Activated T-helper 1 cell treated with Interleukin-2 at 50 U/mL for 16 hours (primary cell): ENCODE results near the gene MUC15.
"Not testable (repeated sequence)": the region's sequence is repeated elsewhere in the genome, so short reads cannot be mapped to it uniquely, and the experiment has no call there.

Source experiments
- DNase-seq: peaks from one replicate; pipeline ENCODE4 v3.0.0-alpha.2; 2020; ENCODE audit warnings: low read depth

MUC15 gene, protein sequence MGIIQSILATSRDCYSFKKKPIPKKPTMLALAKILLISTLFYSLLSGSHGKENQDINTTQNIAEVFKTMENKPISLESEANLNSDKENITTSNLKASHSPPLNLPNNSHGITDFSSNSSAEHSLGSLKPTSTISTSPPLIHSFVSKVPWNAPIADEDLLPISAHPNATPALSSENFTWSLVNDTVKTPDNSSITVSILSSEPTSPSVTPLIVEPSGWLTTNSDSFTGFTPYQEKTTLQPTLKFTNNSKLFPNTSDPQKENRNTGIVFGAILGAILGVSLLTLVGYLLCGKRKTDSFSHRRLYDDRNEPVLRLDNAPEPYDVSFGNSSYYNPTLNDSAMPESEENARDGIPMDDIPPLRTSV

DNA sequence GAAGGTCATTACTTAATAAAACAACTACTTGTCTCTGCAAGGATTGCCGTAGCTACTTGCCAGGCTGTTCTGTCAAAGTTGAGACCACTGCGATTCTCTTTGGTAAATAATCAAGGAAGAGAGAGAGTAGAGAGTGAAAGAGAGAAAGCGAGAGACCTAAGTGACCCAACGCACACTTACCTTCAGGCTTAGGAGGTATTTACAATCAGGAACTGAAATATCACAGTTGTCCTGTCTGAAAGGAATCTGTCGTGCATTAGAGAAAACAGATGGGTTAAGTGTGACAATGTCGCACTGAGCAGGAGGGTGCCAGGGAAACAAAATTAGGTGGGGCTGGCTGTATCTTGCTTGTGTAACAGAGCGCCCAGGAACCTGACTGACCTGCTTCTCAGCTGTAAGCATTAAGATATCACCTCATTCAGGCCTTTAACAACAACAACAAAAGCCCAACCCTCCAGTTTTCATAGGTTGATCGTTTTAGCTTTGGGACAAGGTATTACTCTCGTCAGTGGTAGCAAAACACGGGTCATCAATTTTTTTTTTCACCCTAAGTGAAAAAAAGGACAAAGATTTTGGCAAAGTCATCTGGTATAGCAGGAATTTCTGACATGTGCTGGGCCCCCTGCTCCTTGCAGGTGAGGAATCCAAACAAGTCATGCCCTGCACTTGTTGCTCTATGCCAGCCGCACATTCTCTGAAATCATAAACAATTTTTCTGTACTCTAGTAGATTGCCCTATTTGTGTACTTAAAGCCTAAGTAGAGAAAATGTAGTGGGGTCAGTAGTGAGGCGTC is at the start of gene MUC15:
MUC15 (minus strand) TSS at position 403 of the 794 bp plus-strand sequence. CDS start 5,169 bp downstream, outside the sequence.
- DNase-seq, result no peak

DNA sequence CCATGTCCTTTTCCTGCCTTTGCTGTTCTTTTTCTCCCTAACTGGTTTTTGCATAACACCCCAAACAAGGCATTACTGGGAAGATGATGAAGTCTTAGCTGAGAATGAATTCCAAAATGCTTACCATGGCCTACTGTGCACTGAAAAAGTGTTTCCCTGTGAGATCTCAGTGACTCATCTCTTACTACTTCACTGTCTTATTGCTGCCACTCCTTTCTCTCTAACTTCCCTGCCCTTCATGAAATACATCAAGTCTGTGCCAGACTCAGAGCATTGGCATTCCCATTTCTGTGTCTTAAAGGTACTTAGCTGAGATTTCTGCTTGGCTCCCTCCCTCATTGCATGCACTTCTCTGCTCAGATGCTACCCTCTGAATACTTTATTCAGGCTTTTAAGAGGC is 49.1 kb upstream of the MUC15 start:
- DNase-seq, result no peak

DNA sequence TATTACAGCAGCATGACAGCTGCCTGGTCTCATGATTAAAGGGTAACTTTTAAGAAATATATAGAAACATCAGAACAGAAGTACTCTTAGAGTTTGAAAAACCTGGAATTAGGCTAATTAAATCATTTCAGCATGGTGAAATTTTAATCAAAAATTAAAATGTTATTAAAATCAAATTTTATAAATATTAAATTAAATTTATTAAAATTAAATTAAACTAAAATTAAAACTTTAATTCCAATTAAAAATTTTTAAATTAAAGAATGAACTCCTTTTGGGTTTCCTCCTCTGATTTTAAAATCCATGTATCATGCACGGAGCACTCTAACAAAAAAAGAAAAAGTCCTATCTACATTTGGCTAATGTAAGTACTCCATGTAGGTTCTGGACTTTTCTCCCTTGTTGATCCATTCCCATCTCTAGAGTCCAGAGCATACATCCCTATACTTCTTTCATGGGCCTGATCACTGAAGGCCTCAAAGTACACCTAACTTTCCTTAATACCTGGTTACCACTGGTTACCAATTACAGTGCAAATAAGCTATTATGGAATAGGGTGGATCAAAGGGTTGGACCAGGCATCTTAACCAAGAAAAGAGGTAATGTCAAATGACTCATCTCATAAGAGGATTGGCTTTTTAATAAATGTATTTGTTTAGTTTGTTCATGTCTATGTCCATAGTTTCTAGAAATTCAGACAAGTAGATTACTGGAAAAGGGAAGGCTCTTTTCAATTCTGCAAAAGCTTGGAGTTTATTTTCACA is 48.4 kb upstream of the MUC15 start:
- no peak for DNase-seq

DNA sequence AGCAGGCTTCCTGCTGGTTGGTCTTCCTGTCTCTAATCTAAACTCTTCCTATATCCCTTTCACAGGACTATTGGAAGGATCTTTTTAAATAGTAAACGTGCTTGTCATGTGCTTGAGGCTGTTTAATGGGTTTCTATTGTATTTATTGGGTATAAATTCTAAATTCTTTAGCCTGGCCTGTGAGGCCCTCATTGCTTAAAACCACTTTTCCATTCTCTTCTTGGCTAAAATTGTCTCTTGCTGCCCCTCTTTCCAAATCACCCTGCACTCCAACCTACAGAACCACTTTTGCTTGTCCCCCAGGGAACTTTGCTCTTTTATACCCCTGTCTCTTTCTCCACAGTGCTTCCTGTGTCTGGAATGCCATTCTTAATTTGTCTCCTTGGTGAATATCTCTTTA is 46.4 kb upstream of the MUC15 start:
- DNase-seq, result no peak

DNA sequence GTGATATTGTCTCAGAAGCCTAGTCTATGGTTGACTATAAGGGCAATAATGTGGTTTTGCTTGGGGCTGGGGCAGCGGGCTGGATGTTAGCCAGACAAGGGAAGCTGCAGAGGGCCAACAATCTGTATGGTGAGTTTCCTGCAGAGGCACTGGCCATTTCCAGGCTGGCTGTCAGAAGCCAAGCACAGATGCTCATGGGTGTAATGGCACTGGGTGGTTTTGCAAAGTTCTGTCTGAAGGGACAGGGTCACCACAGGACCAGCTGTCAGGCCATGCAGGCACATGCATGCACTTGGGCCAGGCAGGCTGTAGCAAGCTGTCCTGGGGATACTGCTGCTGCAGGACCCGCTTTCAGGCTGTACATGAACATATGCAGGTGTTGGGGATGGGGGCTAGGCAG is 41.7 kb upstream of the MUC15 start:
- DNase-seq, result no peak

DNA sequence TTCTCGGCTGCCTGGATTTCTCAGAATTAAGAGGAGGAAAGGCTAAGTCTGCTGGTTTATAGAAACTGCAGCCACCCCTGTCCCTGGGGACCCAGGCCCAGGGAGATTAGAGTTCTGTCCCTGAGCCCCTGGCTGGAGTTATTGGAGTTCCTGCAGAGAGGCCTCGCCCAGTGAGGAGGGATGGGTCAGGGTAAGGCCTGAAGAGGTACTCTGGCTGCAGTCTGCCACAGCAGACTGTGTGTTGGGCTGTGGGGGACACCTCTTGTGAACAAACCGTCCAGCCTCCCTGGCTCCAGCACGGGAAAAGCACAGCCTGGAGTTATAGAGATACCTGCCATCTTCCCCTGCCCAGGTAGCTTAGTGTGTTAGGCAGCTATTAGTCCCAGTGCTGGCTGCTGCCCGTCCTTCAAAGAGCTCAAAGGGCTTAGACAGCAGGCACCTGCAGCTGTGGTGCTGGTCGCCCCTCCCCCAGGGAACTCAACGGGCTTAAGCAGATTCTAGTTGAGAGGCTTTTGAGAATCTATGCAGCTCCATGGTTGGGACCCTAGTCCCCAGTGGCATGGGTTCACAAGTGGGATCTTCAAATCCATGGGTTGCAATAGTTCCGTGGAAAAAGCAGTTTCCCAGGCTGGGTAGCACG is 36.6 kb upstream of the MUC15 start:
- no peak for DNase-seq

DNA sequence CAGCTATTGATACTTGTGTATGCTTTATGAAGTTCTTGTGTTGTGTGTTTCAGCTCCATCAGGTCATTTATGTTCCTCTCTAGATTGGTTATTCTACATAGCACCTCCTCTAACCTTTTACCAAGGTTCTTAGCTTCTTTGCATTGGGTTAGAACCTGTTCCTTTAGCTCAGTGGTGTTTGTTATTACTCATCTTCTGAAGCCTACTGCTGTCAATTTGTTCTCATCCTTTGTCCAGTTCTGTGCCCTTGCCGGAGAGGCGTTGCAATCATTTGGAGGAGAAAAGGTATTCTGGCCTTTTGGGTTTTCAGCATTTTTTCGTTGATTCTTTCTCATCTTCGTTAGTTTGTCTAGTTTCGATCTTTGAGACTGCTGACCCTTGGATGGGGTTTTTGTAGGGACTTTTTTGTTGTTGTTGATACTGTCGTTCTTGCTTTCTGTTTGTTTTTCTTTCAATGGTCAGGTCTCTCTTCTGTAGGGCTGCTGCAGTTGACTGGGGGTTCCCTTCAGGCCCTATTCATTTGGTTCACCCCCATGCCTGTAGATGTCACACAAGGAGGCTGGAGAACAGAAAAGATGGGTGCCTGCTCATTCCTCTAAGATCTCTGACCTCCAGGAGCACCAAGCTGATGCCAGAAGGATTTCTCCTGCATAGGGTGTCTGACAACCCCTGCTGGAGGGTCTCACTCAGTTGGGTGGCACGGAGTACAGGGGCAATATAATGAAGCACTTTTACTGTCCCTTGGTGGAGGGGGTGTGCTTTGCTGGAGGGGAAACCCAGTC is 35.9 kb upstream of the MUC15 start:
- no peak for DNase-seq

DNA sequence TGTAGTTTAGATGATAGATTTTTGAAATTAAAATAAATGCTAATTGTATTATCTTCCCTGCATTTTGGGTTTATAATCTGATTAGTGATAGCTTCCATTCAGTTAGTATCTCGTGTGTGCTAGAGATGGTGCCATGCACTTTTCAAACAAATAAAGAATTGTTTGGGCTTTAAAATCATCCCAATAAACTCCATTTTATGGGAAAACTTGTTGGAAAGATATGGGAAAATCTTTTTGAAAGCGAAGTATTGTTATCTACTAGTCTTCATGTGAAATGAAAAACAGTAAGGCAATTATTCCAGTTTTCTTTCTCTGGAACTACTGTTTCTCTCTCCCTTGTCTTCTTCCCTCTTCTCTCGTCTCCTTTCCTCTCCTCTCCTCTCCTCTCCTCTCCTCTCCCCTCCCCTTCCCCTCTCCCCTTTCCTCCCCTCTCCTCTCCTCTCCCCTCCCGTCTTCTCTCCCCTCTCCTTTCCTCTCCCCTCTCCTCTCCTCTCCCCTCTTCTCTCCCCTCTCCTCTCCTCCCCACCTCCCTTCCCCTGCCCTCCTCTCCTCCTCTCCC is 27.9 kb upstream of the MUC15 start:
- DNase-seq, result no peak

DNA sequence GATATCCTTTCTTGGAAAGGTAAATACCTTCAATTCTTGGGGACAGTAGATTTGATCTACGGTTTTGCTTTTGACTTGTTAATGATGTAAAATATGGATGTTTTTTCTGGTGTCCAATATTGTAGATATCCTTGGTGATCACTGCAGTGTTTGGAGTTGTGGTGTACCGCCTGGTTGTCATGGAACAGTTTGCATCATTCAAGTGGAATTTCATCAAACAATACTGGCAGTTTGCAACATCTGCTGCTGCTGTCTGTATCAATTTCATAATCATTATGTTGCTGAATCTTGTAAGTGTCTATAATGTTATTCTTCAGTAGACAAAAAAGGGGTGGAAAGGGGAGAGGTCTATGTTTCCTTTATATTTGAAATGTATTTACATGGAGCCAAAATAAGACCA is 27.4 kb upstream of the MUC15 start:
- no peak for DNase-seq

DNA sequence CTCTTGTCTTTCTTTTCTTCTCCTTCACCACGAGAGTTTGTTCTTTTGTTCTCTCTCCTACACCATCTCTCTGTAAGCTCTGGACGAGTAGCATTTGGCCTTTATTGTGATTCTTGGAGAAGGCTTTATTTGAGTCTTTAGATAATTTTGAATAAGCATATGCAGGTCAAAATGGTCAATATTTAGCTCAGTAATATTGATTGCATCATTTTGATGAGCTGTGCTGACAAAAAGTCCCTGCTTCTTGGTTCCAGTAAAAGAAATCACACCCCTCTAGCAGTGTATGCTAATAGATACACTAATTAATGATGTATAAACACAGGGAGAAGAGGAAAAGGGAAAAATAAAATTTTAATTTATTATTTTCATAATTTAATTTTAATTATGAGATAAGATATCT is 25.8 kb upstream of the MUC15 start:
- no peak for DNase-seq

DNA sequence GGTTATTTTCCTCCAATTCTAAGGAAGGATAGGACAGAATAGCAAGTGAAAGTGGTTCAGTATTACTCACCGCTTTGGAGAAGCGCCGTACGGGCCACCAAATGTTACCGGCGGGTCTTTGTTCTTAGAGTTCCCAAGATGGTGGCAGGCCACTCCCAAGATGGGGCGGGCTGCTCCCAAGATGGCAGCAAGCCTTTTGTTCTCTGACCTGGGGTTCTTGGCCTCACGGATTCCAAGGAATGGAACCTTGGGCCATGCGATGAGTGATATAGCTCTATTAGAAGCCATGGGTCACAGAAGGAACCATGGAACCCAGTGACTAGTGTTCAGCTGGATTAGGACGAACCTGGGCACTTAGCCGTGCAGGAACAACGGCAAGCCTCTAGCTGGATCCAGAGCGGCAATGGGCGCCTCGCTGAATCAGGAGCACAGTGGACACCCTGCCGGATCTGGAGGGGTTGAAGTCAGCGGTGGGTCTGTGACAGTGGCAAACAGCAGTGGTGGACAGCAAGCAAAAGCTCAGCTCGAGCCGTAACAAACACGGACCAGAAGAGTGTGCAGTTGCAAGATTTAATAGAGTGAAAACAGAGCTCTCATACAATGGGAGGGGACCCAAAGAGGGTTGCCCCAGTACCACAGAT is 25.1 kb upstream of the MUC15 start:
- not testable (repeated sequence) for DNase-seq

DNA sequence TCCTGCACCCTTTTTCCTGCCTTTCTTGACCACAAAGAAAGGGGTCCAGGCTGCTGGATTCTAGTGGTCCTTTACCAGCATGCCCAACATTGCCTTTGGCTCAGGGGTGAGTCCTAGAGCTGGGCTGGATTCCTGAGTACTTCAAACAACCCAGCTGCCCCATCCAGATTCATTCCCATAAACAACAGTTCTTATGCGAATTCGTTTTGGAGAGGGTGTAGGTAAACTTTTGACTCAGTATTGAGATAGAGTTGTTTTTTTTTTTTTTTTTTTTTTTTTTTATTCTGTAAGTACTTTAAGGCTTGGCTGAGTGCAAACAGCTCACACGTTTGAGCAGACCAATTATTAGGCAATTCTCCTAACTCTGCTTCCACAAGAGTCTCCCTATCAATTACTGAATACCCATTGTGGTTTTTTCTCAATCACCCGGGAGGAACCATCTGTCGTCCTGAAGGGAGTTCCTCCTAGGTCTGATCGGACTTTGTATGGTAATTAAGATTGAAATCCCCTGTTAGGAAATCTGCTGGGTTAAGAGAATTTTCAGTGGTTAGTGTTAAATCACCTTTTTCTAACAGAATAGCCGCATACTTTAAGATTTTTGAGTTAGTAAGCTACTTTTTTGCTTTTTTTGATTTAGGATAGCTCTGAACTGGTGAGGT is 23.3 kb upstream of the MUC15 start:
- not testable (repeated sequence) for DNase-seq

DNA sequence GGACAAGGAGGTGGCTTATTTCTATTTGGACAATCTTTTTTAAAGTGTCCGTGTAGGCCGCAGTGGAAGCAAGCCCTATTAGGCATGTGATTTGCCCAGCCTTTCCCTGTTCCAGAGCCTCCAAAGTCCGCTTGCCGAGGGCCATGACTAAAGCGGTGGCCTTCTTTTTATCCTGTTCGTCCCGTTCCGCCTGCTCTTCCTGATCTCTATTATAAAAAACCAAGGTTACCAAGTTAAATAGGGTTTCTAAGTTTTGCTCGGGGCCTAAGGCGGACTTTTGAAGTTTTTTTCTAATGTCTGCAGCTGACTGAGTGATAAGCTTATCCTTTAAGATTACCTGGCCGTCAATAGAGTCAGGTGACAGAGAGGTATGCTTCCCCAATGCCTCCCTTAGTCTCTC is 21.6 kb upstream of the MUC15 start:
- no peak for DNase-seq

DNA sequence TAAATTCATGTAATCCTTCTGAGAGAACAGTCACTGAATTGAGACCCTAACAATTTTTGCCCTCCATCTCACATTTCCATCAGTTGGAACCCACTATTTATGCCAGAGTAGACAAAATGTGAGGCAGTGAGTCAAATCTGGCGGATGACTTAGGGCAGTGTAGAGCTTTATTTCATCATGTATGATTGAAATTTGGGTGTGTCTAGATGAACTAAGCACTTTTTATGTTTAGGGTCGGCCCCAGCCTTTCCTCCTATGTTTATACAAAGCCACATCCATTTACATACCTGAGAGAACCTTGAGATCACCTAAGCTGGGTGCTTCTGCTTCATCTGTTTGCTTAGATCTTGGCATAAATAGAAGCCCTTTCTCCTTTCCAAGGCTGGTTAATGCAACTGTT is 15.0 kb upstream of the MUC15 start:
- no peak for DNase-seq

DNA sequence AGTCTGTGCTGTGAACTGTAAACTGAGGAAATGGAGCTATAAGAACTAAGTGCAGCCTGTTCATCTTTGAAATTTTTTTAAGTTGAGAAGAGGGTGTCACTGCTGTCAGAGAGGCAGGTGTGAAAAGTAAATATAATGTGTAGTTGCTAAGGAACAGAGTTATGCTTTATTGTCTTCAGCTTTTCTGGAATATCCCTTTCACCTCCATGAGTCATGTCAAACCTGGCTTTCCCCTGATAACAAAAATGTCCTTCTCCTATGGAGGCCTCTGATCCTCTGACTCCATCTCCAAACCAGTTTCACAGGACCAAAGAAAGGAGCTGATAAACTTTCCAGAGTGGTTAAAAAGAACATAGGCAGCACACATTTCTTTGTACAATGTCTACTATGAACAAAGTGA is 12.8 kb upstream of the MUC15 start:
- no peak for DNase-seq

DNA sequence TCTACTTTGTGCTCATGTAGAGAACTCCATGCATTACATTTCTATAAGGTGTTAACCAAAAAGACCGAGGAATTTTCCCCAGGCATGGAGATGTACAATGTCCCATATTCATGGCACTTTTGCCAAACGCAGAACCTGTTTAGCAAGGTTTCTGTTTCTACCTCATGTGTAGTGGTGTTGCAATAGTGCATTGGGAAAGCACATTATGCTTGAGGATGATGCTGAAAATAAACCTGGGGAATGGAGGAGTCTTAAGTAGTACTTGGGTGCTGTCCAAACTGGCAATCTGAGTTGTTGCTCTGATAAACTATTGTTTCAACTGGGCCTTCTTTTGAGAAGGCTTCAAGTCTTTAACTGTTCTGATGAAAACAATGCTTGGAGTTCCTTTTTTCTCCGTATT is 11.5 kb upstream of the MUC15 start:
- DNase-seq, result no peak

DNA sequence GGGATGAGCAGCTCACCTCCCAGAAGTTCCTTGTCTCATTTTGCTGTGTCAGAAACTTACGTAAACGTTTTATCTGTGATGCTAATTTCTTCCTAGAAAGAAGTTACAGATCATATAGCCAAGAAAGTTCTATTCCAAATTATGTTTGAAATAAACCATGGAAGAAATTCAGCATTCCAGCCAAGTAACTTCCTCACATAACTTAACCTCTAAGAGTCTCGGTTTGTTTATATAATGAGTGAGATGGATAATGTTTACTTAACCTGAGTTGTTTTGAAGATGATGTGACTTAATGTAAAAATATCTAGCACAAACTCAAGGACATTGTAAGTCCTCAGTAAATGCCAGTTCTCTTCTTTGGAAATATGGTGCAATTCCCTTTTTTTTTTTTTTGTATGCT is 8.9 kb upstream of the MUC15 start:
- DNase-seq, result no peak

DNA sequence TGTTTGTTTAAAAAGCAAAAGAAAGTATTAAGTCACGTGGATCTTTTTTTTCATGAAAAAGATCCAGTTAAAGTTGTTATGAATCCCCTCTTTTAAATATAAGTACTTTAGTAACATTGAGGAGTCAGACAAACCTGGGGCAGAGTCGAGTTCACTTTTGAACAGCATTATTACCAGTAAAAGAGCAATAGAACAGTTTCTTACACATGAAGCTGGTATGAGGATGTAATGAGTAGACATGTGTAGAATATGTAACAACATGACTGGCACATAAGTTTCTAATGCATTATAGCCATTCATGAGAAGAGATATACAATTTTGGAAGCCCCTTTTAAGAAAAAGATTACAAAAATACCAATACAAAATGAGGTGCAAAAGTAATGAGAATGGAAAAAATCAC is 7.6 kb upstream of the MUC15 start:
- DNase-seq, result no peak

DNA sequence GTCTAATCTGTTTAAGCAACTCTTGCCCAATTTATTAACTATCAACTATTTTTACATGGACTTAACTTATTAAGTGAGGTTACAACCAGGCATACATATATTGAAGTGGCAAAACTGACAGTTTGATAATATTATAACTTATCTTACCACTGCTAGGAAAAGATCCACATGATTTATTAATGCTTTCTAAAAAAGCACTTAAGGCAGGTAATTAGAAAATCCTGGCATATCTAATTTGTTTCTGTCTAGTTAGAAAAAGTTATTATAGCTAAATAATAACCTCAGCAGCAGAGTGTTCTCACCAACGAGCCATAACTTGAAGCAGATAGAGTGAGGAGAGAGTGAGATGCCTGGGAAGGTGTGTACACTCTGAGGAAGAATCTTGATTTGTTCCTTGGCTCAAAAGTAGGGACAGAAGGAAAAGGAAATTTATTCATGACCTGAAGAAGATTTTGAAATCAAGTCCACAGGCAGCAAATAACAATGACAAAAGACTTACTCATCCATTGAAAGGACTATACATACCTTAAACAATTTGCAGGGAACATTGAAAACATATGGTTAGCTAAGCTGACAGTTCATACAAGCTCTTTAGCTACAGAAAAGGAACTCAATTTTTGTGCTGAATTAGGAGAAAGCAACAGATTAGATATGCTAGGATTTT is 7.1 kb upstream of the MUC15 start:
- no peak for DNase-seq

DNA sequence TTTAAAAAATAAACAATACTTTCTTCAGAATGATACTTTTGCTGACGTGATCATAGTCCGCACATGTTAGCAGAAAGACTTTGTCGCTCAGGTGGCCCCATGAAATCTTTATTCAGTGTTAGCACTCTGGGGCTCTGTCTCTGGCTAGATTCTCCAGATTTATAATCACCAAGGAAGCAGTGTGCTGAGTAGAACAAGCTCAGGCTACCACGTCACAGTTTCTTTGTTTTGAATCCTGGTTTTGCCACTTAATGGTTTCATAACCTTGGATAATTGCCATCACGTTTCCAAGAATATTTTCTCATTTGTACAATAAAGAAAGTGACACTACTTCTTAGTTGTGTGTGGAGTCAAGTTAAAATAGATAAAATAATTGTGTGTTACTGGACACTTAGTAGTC is 3.9 kb upstream of the MUC15 start:
- no peak for DNase-seq
